HG02678 (cell line): ENCODE data around the gene ADIPOQ.
"Not testable (repeated sequence)": the region's sequence is repeated elsewhere in the genome, so short reads cannot be mapped to it uniquely, and the experiment has no call there.

Experiments
- ATAC-seq: cut with Tn5 transposase; IDR thresholded peaks from one replicate; pipeline ENCODE4 v1.9.1; 2021; ENCODE audit warnings: mild to moderate bottlenecking, moderate library complexity; ENCODE audit not compliant: unreplicated experiment

ADIPOQ gene

DNA sequence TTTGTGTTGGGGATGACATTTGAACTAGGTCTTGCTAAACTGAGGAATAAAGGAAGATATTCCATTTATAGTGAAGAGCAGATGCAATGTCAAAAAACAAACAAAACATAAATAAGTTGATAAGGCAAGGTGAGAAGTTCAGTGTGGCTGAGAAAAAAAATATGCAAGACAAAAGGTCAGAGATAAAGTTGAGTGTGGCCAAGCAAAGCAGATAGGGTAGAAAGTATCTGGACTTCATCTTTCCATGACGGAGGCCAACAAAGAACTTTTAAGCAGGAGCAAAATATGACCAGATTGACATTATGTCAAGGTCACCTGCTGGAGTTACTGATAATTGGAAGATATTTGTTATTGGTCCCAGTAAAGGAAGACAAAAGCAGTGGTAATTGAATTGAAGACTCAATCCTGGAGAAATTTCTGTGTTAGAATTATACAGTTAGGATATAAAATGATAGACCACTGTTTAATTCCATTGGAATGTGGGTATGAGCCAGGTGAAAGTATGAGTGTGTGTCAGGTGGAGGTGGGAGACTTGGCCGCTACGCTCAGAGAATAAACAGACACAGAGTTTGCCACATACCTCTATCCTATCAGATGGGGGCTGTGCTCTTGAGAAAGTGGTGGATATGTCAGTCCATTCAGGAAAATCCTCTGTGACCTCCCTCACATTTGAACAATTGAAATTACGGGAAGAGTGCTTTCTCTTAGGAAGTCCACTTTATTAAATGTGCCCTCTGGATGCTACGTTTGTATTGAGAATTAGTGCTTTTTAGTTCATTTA lies 28.1 kb downstream of the ADIPOQ start:
- ATAC-seq, result no peak

DNA sequence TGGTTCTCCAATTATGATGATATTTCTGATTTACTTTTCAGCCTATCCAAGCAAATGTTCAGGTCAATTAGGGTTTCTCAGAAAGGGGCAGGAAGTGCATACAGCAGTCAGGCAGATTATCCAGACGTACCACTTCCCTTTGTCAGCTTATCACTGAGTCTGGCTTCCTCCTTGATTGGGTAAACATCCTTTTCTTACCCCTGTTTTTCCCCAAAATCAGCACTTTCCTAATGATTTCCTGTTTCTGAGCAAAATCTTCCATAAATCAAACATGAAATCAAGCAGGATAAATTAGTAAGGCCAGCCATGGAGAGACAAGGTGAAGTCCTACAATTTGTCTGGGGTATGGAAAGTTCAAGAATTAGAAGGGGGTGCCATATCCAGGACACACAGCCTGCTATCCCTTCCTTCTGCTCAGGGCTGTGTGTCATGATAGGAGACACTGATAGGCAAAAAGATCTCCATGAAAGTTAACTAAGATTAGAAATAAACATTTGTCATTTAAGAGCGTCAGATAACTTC lies 29.0 kb downstream of the ADIPOQ start:
- no peak for ATAC-seq

- not testable (repeated sequence) for ATAC-seq
Observed at GRCh38 chr3:186873796-186874195, 31.3 kb downstream of the ADIPOQ start.

GRCh38 chr3:186874216-186874615 lies 31.7 kb downstream of the ADIPOQ start:
- ATAC-seq, result not testable (repeated sequence)

- ATAC-seq, result not testable (repeated sequence)
Observed at GRCh38 chr3:186874841-186875240, 32.3 kb downstream of the ADIPOQ start.

DNA sequence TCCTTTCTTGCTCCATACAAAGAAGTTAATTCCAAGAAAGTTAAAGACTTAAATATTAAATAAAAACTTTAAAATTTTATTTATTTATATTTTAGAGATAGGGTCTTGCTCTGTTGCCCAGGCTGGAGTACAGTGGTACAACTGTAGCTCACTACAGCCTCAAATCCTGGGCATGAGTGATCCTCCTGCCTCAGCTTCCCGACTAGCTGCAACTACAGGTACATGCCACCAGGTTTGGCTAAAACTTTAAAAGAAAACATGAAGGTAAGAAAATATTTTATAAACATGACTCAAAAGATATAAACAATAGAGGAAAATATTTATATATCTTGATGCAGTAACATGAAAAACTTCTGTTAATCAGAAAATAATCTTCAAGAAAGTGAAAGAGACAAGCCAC lies 33.2 kb downstream of the ADIPOQ start:
- ATAC-seq, result no peak

DNA sequence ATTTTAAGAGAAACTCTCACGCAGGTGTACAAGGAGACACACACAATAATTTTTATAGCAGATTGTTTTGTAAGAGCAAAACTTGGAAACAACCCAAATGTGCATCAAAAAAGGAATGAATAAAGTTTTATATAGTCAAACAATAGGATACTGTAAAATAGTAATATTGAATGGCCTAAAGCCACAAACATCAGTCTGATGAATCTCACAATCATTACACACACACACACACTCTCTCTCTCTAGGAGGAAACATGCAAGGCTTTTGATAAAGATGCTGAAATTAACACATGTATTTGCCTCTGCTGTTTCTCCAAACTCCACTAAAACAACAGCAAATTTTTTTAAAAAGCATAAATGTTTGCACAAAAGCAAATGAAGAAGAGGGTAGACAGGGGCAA lies 37.3 kb downstream of the ADIPOQ start:
- ATAC-seq, result no peak

DNA sequence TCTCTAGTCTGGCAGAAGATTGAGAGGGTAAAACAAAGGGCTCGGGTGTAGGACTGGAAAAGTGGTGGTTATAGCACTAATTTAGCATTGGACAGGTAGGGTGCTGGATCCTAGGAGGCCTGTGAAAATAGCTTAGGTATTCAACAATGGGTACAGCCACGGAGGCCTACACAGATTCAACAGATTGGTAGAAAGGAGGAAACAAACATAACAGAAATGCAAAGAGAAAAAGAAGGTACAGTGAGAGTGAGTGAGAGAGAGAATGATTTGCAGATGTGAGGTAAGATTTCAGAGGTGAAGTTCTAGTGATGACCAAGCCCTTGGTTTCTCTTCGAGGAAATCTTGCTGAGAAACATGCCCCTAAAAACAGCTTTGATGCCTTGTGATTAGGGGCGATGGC lies 37.9 kb downstream of the ADIPOQ start:
- ATAC-seq, result no peak

DNA sequence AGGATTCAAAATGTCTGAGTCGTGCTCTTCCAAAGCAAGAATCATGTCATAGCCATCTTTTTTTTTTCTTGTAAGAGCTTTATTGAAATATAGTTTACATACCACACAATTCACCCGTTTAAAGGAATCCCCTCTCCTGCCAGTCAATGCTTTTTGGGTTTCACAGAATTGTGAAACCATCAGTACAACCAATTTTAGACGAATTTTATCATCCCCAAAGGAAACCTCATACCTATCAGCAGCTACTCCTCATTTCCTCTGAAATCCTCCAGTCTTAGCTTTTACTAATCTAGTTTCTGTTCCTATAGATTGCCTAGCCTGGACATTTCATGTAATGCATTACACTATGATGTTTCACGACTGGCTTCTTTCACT lies 39.6 kb downstream of the ADIPOQ start:
- ATAC-seq, result no peak

DNA sequence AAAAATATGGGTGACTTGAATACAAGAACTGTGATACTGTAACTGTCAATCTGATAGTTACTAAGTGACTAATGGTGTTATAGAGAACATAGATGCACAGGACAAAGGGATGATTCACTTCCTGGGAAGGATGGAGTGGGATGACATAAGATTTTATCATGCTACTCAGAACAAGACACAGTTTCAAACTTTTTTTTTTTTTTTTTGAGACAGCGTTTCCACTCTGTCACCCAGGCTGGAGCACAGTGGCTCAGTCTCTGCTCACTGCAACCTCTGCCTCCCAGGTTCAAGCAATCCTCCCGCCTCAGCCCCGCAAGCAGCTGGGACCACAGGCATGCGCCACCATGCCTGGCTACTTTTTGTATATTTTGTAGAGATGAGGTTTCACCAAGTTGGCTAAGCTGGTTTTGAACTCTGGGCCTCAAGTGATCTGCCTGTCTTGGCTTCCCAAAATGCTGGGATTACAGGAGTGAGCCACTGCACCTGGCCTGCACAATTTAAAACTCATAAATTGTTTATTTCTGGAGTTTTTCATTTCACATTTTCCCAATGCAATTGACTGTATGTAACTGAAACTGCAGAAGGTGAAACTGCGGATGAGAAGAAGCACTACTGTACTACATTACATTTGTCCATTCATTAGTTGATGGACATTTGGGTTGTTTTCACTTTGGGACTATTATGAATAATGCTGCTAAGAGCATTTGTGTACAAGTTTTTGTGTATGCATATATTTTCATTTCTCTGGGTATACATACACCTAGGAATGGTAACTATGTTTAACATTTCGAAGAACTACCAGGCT lies 40.6 kb downstream of the ADIPOQ start:
- no peak for ATAC-seq

DNA sequence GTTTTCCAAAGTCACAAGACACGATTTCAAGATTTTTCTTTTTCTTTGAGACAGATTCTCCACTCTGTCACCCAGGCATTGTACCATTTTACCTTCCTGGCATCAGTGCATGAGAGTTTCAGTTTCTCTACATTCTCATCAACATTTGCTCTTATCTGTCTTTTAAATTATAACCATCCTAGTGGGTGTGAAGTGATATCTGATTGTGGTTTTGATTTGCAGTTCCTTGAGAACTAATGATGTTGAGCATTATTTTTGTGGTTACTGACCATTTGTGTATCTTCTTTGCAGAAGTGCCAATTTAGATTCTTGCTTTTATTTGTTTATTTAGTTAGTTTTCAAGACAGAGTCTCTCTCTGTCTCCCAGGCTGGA lies 41.2 kb downstream of the ADIPOQ start:
- ATAC-seq, result no peak

- not testable (repeated sequence) for ATAC-seq
Observed at GRCh38 chr3:186884868-186885267, 42.4 kb downstream of the ADIPOQ start.

- no peak for ATAC-seq
Observed at GRCh38 chr3:186886202-186886981, 43.9 kb downstream of the ADIPOQ start.

- not testable (repeated sequence) for ATAC-seq
Observed at GRCh38 chr3:186887507-186887938, 45.0 kb downstream of the ADIPOQ start.

GRCh38 chr3:186888569-186888968 lies 46.1 kb downstream of the ADIPOQ start:
- no peak for ATAC-seq

DNA sequence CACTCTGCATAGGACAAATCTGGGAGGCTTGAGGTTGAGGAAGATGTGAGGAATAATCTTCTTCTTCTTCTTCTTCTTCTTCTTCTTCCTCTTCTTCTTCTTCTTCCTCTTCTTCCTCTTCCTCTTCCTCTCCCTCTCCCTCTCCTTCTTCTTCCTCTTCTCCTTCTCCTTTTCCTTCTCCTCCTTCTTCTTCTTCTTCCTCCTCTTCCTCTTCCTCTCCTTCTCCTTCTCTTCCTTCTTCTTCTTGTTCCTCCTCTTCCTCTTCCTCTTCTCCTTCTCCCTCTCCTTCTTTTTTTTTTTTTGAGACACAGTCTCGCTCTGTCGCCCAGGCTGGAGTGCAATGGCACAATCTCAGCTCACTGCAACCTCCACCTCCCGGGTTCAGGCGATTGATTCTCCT lies 47.2 kb downstream of the ADIPOQ start:
- ATAC-seq, result not testable (repeated sequence)

DNA sequence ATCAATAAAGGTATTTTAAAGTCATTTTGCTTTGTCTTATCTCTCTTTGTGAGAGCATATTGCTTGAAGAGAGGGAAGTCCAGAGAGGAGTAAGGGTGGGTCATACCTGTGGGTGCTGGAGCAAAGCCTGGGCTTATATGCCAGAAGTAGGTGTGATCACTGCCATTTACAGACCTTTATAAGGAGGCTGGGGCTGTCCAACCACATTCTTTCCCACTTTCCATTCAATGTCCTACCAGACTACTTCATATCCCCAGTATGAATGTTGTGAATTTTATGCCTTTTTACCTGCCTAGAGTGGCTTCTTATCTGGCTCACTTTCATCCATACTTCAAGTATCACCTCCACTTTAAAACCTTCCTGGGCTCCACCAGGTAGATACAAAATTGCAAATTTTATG lies 48.4 kb downstream of the ADIPOQ start:
- no peak for ATAC-seq

- ATAC-seq, result not testable (repeated sequence)
Observed at GRCh38 chr3:186893071-186893470, 50.6 kb downstream of the ADIPOQ start.

GRCh38 chr3:186895406-186895805 lies 52.9 kb downstream of the ADIPOQ start:
- no peak for ATAC-seq

GRCh38 chr3:186896006-186896405 lies 53.5 kb downstream of the ADIPOQ start:
- ATAC-seq, result no peak

DNA sequence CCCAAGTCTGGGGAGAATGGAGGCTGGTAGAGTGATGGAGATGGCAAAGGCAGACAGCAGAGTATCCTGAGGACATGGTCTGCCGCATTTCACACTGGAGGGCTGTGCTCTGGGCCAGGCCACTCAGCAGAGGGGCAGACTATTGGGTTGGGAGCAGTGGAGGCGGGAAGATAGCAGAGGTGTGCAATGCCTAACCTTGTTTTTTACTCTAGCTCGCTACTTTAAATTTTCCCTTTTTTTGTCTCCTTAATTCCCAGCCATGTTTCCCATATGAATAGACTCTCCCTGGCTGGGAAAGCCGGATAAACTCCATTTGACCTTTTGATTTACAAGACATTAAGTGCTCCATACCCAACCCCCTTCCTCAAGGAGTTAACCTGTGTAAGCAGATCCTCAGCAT lies 54.4 kb downstream of the ADIPOQ start:
- ATAC-seq, result no peak
